CD14-positive monocyte (primary cell): ENCODE data around the gene STARD3. TPM values are rescaled to one million over a fixed set of nuclear protein-coding genes. Genes with fewer than 3 reads are reported as not detected.

ENCODE experiments used
- DNase-seq, 3 donors: peaks; one replicate each; pipeline ENCODE4 v3.0.0-alpha.2; 2011 to 2022
- H2AFZ ChIP-seq: 2 replicates; pipeline ENCODE4 v1.6.0; 2012; ENCODE audit warnings: mild to moderate bottlenecking, low read depth, low read length, inconsistent platforms; ENCODE audit not compliant: insufficient read depth, poor library complexity, severe bottlenecking
- H3K27ac ChIP-seq, 2 donors: 1 replicate in 1 of 2; 2 replicates in 1 of 2; pipeline ENCODE4 v1.5.1; 2012 to 2013; ENCODE audit warnings: low read length in 2 of 2, control low read depth in 1 of 2, inconsistent platforms in 1 of 2, low read depth in 1 of 2, mild to moderate bottlenecking in 1 of 2
- H3K27me3 ChIP-seq, 2 donors: one replicate each; pipeline versions ENCODE4 v1.6.0 to v1.6.1; 2011 to 2013; ENCODE audit warnings: low read length in 2 of 2; ENCODE audit not compliant: control insufficient read depth in 2 of 2, insufficient read depth in 2 of 2
- H3K36me3 ChIP-seq, 2 donors: replicated peaks in 1 of 2; 1 replicate in 1 of 2; 2 replicates in 1 of 2; pipeline versions ENCODE4 v1.5.1 to v1.6.1; 2012 to 2013; ENCODE audit warnings: low read length in 2 of 2, control low read depth in 1 of 2, inconsistent platforms in 1 of 2, mild to moderate bottlenecking in 1 of 2; ENCODE audit not compliant: insufficient read depth in 2 of 2, control insufficient read depth in 1 of 2
- H3K4me1 ChIP-seq, 2 donors: 1 replicate in 1 of 2; 2 replicates in 1 of 2; pipeline versions ENCODE4 v1.5.1 to v1.6.1; 2012 to 2013; ENCODE audit warnings: low read length in 2 of 2, control low read depth in 1 of 2, inconsistent platforms in 1 of 2, mild to moderate bottlenecking in 1 of 2, moderate library complexity in 1 of 2; ENCODE audit not compliant: insufficient read depth in 2 of 2, control insufficient read depth in 1 of 2
- H3K4me2 ChIP-seq: replicated peaks from 2 replicates; pipeline ENCODE3; 2012; ENCODE audit warnings: low read length, moderate library complexity, mild to moderate bottlenecking; ENCODE audit not compliant: poor library complexity, severe bottlenecking; ENCODE audit errors: extremely low read depth
- H3K4me3 ChIP-seq, 3 experiments: fragments of 200-600 bp in 1 of 3; sonication (generic) in 1 of 3; replicated peaks in 1 of 3; 1 replicate in 2 of 3; 2 replicates in 1 of 3; pipeline ENCODE4 v1.5.1; 2011 to 2013; ENCODE audit warnings: low read length in 3 of 3, mild to moderate bottlenecking in 3 of 3, control low read depth in 2 of 3, low read depth in 2 of 3, inconsistent platforms in 1 of 3, moderate library complexity in 1 of 3
- H3K79me2 ChIP-seq: 2 replicates; pipeline ENCODE4 v1.6.0; 2012; ENCODE audit warnings: mild to moderate bottlenecking, control low read depth, inconsistent platforms, low read length, moderate library complexity; ENCODE audit not compliant: insufficient read depth
- H3K9ac ChIP-seq: 2 replicates; pipeline ENCODE4 v1.6.0; 2017; ENCODE audit warnings: low read length, mild to moderate bottlenecking; ENCODE audit not compliant: insufficient read depth, poor library complexity, severe bottlenecking
- H3K9me3 ChIP-seq, 2 donors: replicated peaks in 1 of 2; 1 replicate in 1 of 2; 2 replicates in 1 of 2; pipeline versions ENCODE4 v1.5.1 to v1.6.1; 2012 to 2013; ENCODE audit warnings: low read length in 2 of 2, control low read depth in 1 of 2; ENCODE audit not compliant: control insufficient read depth in 1 of 2, insufficient read depth in 1 of 2
- H4K20me1 ChIP-seq: 2 replicates; pipeline ENCODE4 v1.6.0; 2012; ENCODE audit warnings: mild to moderate bottlenecking, low read length, control low read depth, moderate library complexity; ENCODE audit not compliant: insufficient read depth
- H3K27ac Mint-ChIP-seq, 7 donors: one replicate each; pipeline ENCODE4 v1.8.0; 2020; ENCODE audit warnings: mild to moderate bottlenecking in 7 of 7, mixed read lengths in 7 of 7, moderate library complexity in 6 of 7, inconsistent platforms in 2 of 7
- H3K27me3 Mint-ChIP-seq, 3 donors: one replicate each; pipeline ENCODE4 v1.8.0; 2021 to 2022; ENCODE audit warnings: low read depth in 3 of 3, mild to moderate bottlenecking in 3 of 3, mixed read lengths in 3 of 3, moderate library complexity in 3 of 3, inconsistent platforms in 1 of 3
- H3K36me3 Mint-ChIP-seq, 2 donors: one replicate each; pipeline ENCODE4 v1.8.0; 2020; ENCODE audit warnings: mixed read lengths in 2 of 2, inconsistent platforms in 1 of 2, mild to moderate bottlenecking in 1 of 2
- H3K4me1 Mint-ChIP-seq: one replicate; pipeline ENCODE4 v1.8.0; 2020; ENCODE audit warnings: mild to moderate bottlenecking, mixed read lengths
- H3K4me3 Mint-ChIP-seq, 2 donors: one replicate each; pipeline ENCODE4 v1.8.0; 2020; ENCODE audit warnings: mild to moderate bottlenecking in 2 of 2, mixed read lengths in 2 of 2, moderate library complexity in 1 of 2
- H3K9me3 Mint-ChIP-seq, 7 donors: one replicate each; pipeline ENCODE4 v1.8.0; 2020 to 2022; ENCODE audit warnings: mixed read lengths in 7 of 7, mild to moderate bottlenecking in 6 of 7, moderate library complexity in 6 of 7, inconsistent platforms in 2 of 7
- CTCF ChIP-seq: fragments of 200-600 bp; IDR thresholded peaks from one replicate; pipeline ENCODE4 v1.8.0; 2022; ENCODE audit warnings: antibody characterized with exemption, mild to moderate bottlenecking
- WGBS: methylation state at CpG from one replicate; pipeline ENCODE4 v1.1.5; 2013; ENCODE audit warnings: missing lambda C conversion rate; ENCODE audit not compliant: insufficient coverage; 5-methylcytosine and 5-hydroxymethylcytosine counted together
- intact Hi-C, 2 donors: fragments of 100-400 bp; cut with micrococcal nuclease; formaldehyde crosslinking; loops; one replicate each; pipeline versions ENCODE4 v1.15.0 to v1.15.1; 2023
- polyA plus RNA-seq, 3 donors: library from polyadenylated mRNA; depleted of rRNA in 1 of 3; unstranded in 2 of 3; stranded (reverse) in 1 of 3; fragments of 300-500 nt in 2 of 3; fragments of >200 nt in 1 of 3; fragmentation: Illumina TruSeq in 2 of 3; gene quantifications; 1 replicate in 2 of 3; 2 replicates in 1 of 3; pipeline ENCODE4 v1.2.3, GENCODE V29; 2012 to 2021

STARD3 gene
- polyA plus RNA-seq, 3 donors = 35.1 to 114 (median 45.3) TPM

- Histone ChIP-seq H3K4me2 (peak overlapping the region; percentile 19), H3K27me3 (no peaks in the 10 kb centered on the region), H3K9ac (peak overlapping the region; percentile 40), H4K20me1 (peaks cover 41% of the 10 kb centered on the region), H3K36me3 (peaks cover 58 to 71% of the 10 kb centered on the region in 2 donors), H3K4me3 (no peak overlapping the region), H3K79me2 (no peaks in the 10 kb centered on the region), H3K4me1 (peaks cover 16 to 17% of the 10 kb centered on the region in 2 donors), H3K27ac (peak overlapping the region; percentile 52 to 68), H2AFZ (no peak overlapping the region), H3K9me3 (no peaks in the 10 kb centered on the region)
- H3K36me3 Mint-ChIP-seq = peaks cover 56 to 78% of the 10 kb centered on the region in 2 donors
- peaks cover 4 to 8% (median 4%) of the 10 kb centered on the region in 3 donors for H3K27me3 Mint-ChIP-seq
- peak overlapping the region in 5 of 7 donors; percentile 19 to 80 (median 69) for H3K27ac Mint-ChIP-seq
- 0% methylated on average over 4 of the region's 15 CpGs for WGBS
- intact Hi-C loops = no loop called here
- DNase-seq = peak in 2 of 3 donors; percentile 33 to 54
- peak overlapping the region; percentile 45 to 70 for H3K4me3 Mint-ChIP-seq
- no peaks in the 10 kb centered on the region for H3K9me3 Mint-ChIP-seq
- peaks cover 15% of the 10 kb centered on the region for H3K4me1 Mint-ChIP-seq
- TF ChIP-seq CTCF = no peak
Observed at GRCh38 chr17:39659279-39660010, 22.5 kb downstream of the STARD3 start.

DNA sequence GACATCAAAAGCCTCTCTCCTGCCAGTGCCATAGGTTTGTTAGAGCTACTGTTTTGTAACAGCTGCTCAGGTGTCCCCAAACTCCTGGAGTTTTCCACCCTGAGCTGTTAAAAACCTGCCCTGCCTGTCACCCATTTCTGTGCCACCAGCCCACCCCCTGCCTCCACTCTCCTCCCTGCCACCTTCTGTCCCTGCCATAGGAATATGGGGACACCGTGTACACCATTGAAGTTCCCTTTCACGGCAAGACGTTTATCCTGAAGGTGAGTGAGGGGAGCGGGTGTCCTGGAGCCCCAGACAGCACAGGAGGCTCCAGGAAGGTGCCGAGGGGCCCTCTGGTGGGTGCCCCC is 23.0 kb downstream of the STARD3 start:
- no peak overlapping the region for H3K4me3 ChIP-seq
- peaks cover 16 to 17% of the 10 kb centered on the region in 2 donors for H3K4me1 ChIP-seq
- Mint-ChIP-seq H3K36me3 (peaks cover 51 to 73% of the 10 kb centered on the region in 2 donors), H3K4me1 (peaks cover 15% of the 10 kb centered on the region), H3K9me3 (no peaks in the 10 kb centered on the region), H3K27me3 (peaks cover 4 to 13% (median 9%) of the 10 kb centered on the region in 3 donors), H3K27ac (peak overlapping the region in 4 of 7 donors; percentile 19 to 80 (median 69)), H3K4me3 (no peak overlapping the region)
- peaks cover 54 to 66% of the 10 kb centered on the region in 2 donors for H3K36me3 ChIP-seq
- H2AFZ ChIP-seq = no peak overlapping the region
- H4K20me1 ChIP-seq = peaks cover 41% of the 10 kb centered on the region
- no peaks in the 10 kb centered on the region for H3K79me2 ChIP-seq
- H3K9ac ChIP-seq = no peak overlapping the region
- H3K27ac ChIP-seq = peak overlapping the region; percentile 52 to 68
- 50% methylated on average over 4 of the region's 5 CpGs for WGBS
- intact Hi-C loops = no loop called here
- TF ChIP-seq CTCF = no peak
- no peaks in the 10 kb centered on the region for H3K9me3 ChIP-seq
- H3K4me2 ChIP-seq = peak overlapping the region; percentile 14
- H3K27me3 ChIP-seq = peaks cover 0 to 1% of the 10 kb centered on the region in 2 donors
- no peak for DNase-seq
